ENCODE measurements around the gene PKN3. TPM values are rescaled to one million over a fixed set of nuclear protein-coding genes. Genes with fewer than 3 reads are reported as not detected.

PKN3 gene
- total and polyA plus RNA-seq, 4 donors: 0.61 to 4.2 (median 1.5) TPM

- Histone ChIP-seq H3K4me1 (ENCODE audit: control insufficient read depth in 4 of 4, insufficient read depth in 4 of 4, low read length in 3 of 4) (no peaks in the 10 kb centered on the region), H3K36me3 (ENCODE audit: control insufficient read depth in 4 of 4, insufficient read depth in 3 of 4, low read depth in 1 of 4, low read length in 3 of 4) (no peaks in the 10 kb centered on the region), H3K4me3 (ENCODE audit: low read depth in 1 of 3, low read length in 3 of 3) (no peak overlapping the region), H3K9me3 (ENCODE audit: control insufficient read depth in 4 of 4, low read length in 3 of 4) (no peaks in the 10 kb centered on the region), H3K27ac (ENCODE audit: low read depth in 1 of 2, low read length in 2 of 2) (no peak overlapping the region), H3K9ac (ENCODE audit: low read depth in 1 of 2, low read length in 2 of 2) (no peak overlapping the region), H3K27me3 (ENCODE audit: control insufficient read depth in 4 of 4, insufficient read depth in 4 of 4, low read length in 3 of 4) (no peaks in the 10 kb centered on the region)
- TF ChIP-seq MAX (IDR thresholded peaks at IDR 0.05) (no peak), EGR1 (IDR thresholded peaks at IDR 0.05; ENCODE audit: low read depth in 2 of 2) (no peak), HNF4A (conservative IDR thresholded peaks at IDR 0.05) (no peak), YY1 (IDR thresholded peaks at IDR 0.05) (no peak), TAF1 (conservative IDR thresholded peaks at IDR 0.05) (no peak), FOXA2 (IDR thresholded peaks at IDR 0.05) (no peak), GABPA (IDR thresholded peaks at IDR 0.05 in 1 of 2, conservative IDR thresholded peaks at IDR 0.05 in 1 of 2) (no peak), CTCF (IDR thresholded peaks at IDR 0.05; ENCODE audit: low read depth, low read length, missing input control) (no peak), JUND (IDR thresholded peaks at IDR 0.05) (no peak), REST (IDR thresholded peaks at IDR 0.05) (no peak), ATF3 (IDR thresholded peaks at IDR 0.05) (no peak), HNF4G (IDR thresholded peaks at IDR 0.05) (no peak), FOXA1 (IDR thresholded peaks at IDR 0.05) (no peak), NR2F2 (IDR thresholded peaks at IDR 0.05) (no peak)
- WGBS: 97% methylated on average over 6 of the region's 6 CpGs
- no peak for DNase-seq (ENCODE audit: low spot score)
Measured at GRCh38 chr9:128715436-128715750, 13.1 kb downstream of the PKN3 start.

- 91% methylated on average over 7 of the region's 7 CpGs for WGBS
- Histone ChIP-seq H3K9ac (ENCODE audit: low read depth in 1 of 2, low read length in 2 of 2) (no peak overlapping the region), H3K9me3 (ENCODE audit: control insufficient read depth in 4 of 4, low read length in 3 of 4) (no peaks in the 10 kb centered on the region), H3K27ac (ENCODE audit: low read depth in 1 of 2, low read length in 2 of 2) (no peak overlapping the region), H3K4me3 (ENCODE audit: low read depth in 1 of 3, low read length in 3 of 3) (no peak overlapping the region), H3K27me3 (ENCODE audit: control insufficient read depth in 4 of 4, insufficient read depth in 4 of 4, low read length in 3 of 4) (no peaks in the 10 kb centered on the region), H3K4me1 (ENCODE audit: control insufficient read depth in 4 of 4, insufficient read depth in 4 of 4, low read length in 3 of 4) (no peaks in the 10 kb centered on the region), H3K36me3 (ENCODE audit: control insufficient read depth in 4 of 4, insufficient read depth in 3 of 4, low read depth in 1 of 4, low read length in 3 of 4) (peaks cover 0 to 5% (median under 1%) of the 10 kb centered on the region in 4 donors)
- TF ChIP-seq YY1 (IDR thresholded peaks at IDR 0.05) (no peak), RAD21 (IDR thresholded peaks at IDR 0.05) (no peak), FOXA2 (IDR thresholded peaks at IDR 0.05) (no peak)
- DNase-seq (ENCODE audit: low spot score): no peak
Measured at GRCh38 chr9:128716581-128717254, 14.4 kb downstream of the PKN3 start.

All from liver (tissue), 9 donors.